ENCODE measurements around the gene OR2L3.
"Not testable (repeated sequence)": the region's sequence is repeated elsewhere in the genome, so short reads cannot be mapped to it uniquely, and the experiment has no call there.

OR2L3 gene

DNA sequence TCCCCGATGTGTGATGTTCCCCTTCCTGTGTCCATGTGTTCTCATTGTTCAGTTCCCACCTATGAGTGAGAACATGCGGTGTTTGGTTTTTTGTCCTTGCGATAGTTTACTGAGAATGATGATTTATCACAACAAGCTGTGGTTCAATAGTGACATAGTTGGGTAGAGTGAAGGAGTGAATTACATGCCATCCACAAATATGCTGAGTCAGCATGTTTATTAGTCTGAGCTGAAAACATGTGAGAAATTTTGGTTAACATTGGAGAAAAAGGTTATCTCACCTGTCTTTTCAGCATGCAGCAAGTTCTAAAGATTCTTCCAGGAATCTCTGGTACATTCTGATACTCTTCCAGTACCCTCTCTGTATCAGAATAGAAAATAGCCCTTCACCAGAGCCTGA lies 19.0 kb downstream of the OR2L3 start:
- TF ChIP-seq, protein P1, sequence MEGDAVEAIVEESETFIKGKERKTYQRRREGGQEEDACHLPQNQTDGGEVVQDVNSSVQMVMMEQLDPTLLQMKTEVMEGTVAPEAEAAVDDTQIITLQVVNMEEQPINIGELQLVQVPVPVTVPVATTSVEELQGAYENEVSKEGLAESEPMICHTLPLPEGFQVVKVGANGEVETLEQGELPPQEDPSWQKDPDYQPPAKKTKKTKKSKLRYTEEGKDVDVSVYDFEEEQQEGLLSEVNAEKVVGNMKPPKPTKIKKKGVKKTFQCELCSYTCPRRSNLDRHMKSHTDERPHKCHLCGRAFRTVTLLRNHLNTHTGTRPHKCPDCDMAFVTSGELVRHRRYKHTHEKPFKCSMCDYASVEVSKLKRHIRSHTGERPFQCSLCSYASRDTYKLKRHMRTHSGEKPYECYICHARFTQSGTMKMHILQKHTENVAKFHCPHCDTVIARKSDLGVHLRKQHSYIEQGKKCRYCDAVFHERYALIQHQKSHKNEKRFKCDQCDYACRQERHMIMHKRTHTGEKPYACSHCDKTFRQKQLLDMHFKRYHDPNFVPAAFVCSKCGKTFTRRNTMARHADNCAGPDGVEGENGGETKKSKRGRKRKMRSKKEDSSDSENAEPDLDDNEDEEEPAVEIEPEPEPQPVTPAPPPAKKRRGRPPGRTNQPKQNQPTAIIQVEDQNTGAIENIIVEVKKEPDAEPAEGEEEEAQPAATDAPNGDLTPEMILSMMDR (IDR thresholded peaks at IDR 0.05; ENCODE audit: borderline replicate concordance, control extremely low read depth, extremely low read depth, insufficient read depth, missing control alignments) = no peak
- in situ Hi-C loops (cut with MboI; ENCODE audit: low sequenced_read_pairs, unreplicated experiment) = no loop called here
- no peak for DNase-seq (ENCODE audit: low spot score)

DNA sequence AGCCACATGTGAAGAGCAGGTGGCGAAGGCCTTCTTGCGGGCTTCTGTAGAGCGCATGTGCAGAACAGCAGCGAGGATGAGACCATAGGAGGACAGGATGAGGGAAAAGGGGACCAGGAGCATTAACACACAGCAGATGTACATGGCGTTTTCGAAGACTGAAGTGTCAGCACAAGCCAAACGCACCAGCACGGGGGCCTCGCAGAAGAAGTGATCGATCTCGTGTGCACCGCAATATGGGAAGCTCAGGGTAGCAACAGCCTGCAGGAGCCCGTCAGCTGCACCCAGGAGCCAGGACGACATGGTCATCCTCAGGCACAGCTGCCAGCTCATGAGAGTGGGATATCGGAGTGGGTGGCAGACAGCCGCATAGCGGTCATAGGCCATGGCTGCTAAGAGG lies 37.2 kb downstream of the OR2L3 start:
- in situ Hi-C loops (cut with MboI; ENCODE audit: low sequenced_read_pairs, unreplicated experiment); DNase-seq (ENCODE audit: low spot score): not testable (repeated sequence)

DNA sequence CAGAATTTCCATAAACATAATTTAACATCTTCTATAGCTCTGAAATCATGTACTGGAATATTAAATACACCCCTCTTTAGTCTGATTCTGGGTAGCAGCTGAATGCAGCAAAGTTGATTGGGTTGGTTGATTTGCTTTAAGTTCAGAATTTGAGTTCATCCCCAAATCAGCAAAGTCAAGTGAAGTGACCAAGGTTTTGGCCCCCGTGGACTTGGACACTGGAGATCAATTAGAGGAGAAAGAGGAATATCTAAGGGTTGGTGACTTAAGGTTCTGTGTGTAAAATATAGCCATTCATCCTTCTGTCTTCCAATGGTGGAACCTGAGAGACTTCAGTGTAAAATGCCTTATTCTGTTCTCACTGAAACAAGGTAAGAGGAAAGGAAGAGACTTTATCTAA lies 48.2 kb downstream of the OR2L3 start, which contains the start of gene OR2L13:
Gene OR2L13, plus strand, starts transcription at position 301 of the 400 bp plus-strand sequence. CDS start 4,192 bp downstream, outside the sequence.
- in situ Hi-C loops (cut with MboI; ENCODE audit: low sequenced_read_pairs, unreplicated experiment) = no loop called here
- TF ChIP-seq, protein P1 (IDR thresholded peaks at IDR 0.05; ENCODE audit: borderline replicate concordance, control extremely low read depth, extremely low read depth, insufficient read depth, missing control alignments) = no peak
- no peak for DNase-seq (ENCODE audit: low spot score)

DNA sequence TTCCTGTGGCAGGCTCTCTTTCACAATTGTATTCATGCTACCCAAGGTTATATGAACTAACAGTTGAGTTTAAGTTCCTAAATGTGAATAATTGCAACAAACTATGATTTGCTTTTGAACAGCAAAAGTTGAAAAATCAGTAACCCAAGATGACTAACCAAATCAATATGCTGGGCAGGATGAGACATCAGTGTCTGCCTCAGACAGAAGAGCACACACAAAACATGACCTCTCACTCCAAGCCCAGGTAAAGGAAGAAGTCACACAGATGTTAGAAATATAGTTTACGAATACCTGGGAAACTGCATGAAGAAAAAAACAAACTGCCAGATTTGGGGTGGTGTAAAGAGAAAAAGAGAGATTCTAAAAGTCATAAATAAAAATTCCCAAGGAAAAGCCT lies 51.9 kb downstream of the OR2L3 start:
- in situ Hi-C loops (cut with MboI; ENCODE audit: low sequenced_read_pairs, unreplicated experiment) = no loop called here

DNA sequence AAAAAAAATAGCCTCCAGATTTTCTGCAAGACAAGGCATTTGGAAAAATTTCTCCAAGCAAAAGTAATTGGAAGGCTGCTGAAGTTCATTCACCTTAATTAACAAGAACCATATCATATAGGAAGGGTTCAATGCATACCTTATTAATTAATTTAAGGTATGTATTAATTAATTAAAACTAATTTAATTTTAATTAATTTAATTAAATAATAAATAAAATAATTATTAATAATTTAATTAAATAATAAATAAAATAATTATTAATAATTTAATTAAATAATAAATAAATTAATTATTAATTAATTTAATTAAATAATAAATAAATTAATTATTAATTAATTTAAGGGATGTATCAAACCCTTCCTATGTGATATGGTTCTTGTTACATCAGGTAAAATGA lies 56.2 kb downstream of the OR2L3 start:
- DNase-seq (ENCODE audit: low spot score) = no peak
- in situ Hi-C loops (cut with MboI; ENCODE audit: low sequenced_read_pairs, unreplicated experiment) = no loop called here
- TF ChIP-seq, protein P1 (IDR thresholded peaks at IDR 0.05; ENCODE audit: borderline replicate concordance, control extremely low read depth, extremely low read depth, insufficient read depth, missing control alignments) = no peak

More for the DNA sequence above, 51.9 kb downstream of the OR2L3 start:
- TF ChIP-seq, protein P1 (IDR thresholded peaks at IDR 0.05; ENCODE audit: borderline replicate concordance, control extremely low read depth, extremely low read depth, insufficient read depth, missing control alignments) = no peak
- no peak for DNase-seq (ENCODE audit: low spot score)

DNA sequence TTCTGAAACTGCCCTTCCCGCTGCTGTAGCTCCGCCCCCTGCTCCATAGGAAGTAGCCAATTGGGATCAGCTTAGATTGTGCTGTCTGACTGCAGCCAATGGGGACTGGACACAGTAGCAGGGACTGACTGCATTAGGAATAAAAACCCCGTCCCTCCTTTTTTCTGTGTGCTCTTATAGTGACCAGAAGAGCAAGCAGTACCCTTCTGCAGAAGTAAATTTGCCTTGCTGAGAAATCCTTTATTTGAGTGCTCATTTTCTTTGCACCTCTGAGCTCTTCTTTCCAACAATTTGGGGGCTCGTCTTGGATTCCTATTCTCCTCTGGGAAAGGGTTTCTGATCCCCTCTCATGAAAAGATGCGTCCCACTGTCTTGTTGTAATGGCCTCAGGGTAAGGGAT lies 64.5 kb downstream of the OR2L3 start:
- TF ChIP-seq, protein P1 (IDR thresholded peaks at IDR 0.05; ENCODE audit: borderline replicate concordance, control extremely low read depth, extremely low read depth, insufficient read depth, missing control alignments) = no peak
- no peak for DNase-seq (ENCODE audit: low spot score)
- in situ Hi-C loops (cut with MboI; ENCODE audit: low sequenced_read_pairs, unreplicated experiment) = no loop called here
